ENCODE measurements around the gene CILP.

- TF ChIP-seq POLR2A (IDR thresholded peaks at IDR 0.05; ENCODE audit: low read length): no peak
- TF ChIP-seq GATA1 (IDR thresholded peaks at IDR 0.05; ENCODE audit: low read depth, low read length): no peak
Observed at GRCh38 chr15:65195548-65195923, 15.7 kb downstream of the CILP start.
